Stimulated activated naive CD4-positive, alpha-beta T cell treated with Interleukin-2 at 50 U/mL for 16 hours (primary cell): ENCODE data around the gene DKKL1.
"Not testable (repeated sequence)": the region's sequence is repeated elsewhere in the genome, so short reads cannot be mapped to it uniquely, and the experiment has no call there.

Source experiments
- DNase-seq: peaks from one replicate; lab custom pipeline; 2025; lab: John Stamatoyannopoulos, UW

Gene DKKL1

GRCh38 chr19:49362048-49362928 is 1.4 kb upstream of the DKKL1 start, which contains the start of gene TEAD2:
TEAD2 (minus strand) TSS chr19:49362416; CDS start chr19:49360075, 2,341 bp downstream.
- no peak for DNase-seq

DNA sequence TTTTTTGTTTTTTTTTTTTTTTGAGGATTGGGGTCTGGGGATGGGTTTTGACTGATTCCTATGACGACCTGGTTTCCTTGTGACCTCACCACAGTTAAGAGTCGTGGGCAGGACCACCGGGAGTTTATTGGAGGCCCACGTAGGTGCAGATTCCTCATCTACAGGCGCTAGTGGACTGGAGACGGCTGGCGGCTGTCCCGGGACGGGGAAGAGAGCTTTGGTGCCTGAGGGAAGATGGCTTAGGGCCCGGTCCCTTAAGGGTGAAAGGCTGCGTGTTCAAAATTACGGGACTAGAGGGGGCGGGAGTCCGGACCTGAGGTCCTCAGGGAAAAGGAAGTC is 779 bp upstream of the DKKL1 start:
- DNase-seq, result no peak

- no peak for DNase-seq
Observed at GRCh38 chr19:49364083-49364737, 533 bp downstream of the DKKL1 start.

GRCh38 chr19:49366110-49366509 is 2.4 kb downstream of the DKKL1 start:
- DNase-seq, result no peak

GRCh38 chr19:49368711-49369358 is 5.2 kb downstream of the DKKL1 start:
- no peak for DNase-seq

DNA sequence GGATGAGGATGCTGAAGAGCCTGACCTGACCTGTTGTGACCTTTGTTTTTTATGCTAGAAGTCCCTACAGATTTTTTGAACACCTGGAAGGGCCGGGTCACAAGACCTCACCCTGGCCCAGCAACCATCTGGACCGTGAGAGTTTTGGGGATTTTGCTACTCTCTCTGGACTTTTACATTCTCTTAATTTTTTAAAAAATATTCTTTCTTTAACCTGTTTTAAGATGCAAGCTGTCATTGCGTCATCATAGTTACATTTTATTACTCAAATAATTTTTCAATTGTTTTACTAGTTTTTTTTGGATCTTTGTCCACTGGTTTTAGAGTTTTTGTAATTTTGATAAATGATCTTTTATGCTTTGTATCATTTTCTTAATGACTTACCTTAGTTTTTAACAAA is 7.5 kb downstream of the DKKL1 start:
- DNase-seq, result no peak

GRCh38 chr19:49373174-49373573 is 9.5 kb downstream of the DKKL1 start:
- not testable (repeated sequence) for DNase-seq

- DNase-seq, result no peak
Observed at GRCh38 chr19:49374665-49375434, 11.2 kb downstream of the DKKL1 start.

GRCh38 chr19:49378512-49378911 is 14.8 kb downstream of the DKKL1 start:
- DNase-seq, result no peak

DNA sequence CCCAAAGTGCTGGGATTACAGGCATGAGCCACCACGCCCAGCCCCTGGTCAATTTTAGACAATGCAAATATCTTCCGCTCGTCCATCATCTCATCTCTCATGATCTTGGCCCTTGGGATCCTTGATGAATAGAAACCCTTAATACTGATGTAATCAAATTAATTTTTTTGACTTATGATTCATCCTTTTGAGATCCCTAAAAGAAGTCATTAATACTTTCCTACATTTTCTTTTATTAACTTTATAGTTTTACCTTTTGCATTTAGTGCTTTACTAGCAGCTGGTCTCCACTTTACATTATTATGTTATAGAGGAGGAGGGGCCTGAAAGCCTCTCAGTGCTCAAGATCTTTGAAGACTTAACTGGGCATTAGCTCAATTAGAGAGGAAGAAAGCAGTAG is 16.7 kb downstream of the DKKL1 start:
- no peak for DNase-seq

DNA sequence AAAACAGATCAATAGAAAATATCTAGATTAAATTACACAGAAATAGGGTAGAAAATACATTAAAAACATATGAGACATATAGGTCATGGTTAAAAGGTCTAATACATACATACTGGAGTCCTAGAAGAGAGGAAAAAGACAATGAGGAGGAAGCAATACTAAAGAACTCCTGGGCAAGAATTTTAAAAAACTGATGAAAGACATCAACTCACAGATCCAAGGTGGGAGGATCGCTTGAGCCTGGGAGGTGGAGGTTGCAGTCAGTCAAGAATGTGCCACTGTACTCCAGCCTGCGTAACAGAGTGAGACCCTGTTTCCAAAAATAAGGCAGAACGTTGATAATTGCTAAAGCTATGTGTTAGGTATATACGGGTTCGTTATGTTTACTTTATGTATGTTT is 19.0 kb downstream of the DKKL1 start:
- DNase-seq, result no peak

GRCh38 chr19:49383599-49383998 is 19.9 kb downstream of the DKKL1 start:
- DNase-seq, result no peak

GRCh38 chr19:49387936-49388372 is 24.3 kb downstream of the DKKL1 start, which contains the start of gene KASH5:
KASH5 (plus strand) TSS chr19:49388249; CDS start chr19:49390884, 2,635 bp downstream.
- peak; percentile 75 for DNase-seq

DNA sequence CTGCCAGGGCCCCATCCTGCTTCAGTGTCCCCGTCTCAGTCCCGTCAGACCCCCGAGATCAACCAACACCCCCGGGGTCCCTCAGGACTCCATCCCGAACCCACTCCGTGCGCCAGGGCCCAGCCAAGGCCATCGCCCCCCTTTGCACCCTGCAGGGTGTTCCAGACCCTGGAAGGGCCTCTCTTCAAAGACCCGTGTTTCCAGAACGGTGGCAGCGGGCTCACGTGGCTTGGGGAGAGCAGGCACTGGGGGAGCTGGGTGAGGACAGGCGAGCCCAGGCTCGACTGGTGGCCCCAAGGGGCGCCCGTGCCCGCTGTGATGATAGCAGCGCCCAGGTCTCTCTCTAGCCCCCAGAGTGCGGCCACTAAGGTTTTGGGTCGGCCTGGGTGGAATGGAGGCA is 25.7 kb downstream of the DKKL1 start:
- no peak for DNase-seq

- DNase-seq, result no peak
Observed at GRCh38 chr19:49390131-49390928, 26.7 kb downstream of the DKKL1 start.

DNA sequence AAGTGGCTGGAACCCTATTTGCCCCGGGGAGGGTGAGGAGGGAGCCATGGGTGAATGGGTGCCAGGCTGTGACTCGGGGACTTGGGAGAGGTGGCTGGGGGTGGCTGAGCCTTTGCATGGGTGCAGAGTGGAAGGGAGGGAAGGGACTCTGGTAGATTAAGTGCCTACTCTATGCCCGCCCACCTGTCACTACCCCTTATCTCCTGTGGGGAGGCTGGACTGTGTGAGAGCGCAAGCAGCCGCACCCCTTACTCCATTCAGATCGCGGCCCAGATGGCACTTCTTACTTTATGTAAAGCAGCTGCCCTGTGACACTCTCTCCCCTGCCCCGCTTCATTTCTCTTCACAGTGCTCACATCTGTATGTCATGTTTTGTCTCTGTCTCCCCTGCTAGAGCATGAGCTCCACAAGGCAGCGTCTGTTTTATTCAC is 27.3 kb downstream of the DKKL1 start:
- no peak for DNase-seq

DNA sequence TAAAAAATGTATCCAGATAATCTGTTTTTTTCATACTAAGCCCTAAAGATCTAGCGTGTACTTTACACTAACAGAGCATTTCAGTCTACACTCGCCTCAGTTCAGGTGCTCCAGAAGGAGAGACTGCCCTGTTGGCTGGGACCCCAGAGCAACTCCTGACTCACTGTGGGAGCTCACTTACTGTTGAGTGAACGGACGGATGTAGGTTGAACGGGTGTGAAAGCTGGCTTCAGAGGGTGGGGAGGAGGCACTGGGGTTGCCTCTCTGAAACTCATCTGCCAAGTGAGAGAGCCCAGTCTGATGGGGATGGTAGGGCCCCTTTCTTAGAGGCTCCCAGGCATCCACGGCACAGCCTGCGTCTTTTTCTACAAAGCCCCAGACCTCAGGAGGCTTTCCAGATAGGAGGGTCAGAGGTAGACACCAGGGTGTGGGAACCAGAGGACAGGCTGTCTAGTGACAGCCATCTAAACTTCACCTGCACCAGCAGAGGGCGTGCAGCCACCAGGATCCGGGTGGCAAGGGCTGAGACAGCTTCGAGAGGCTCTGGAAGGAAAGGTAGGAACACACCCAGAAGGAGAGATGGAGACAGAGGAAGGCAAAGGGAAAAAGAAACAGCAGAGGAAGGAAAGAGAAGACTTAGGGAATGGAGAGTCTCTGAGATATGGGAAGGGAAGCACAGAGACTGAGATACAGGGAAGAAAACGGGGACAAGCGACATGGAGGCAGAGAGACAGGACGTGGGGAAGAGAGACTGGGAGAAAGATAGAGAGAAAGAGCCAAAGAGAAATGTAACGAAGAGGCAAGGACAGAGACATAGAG is 28.1 kb downstream of the DKKL1 start:
- DNase-seq, result peak; percentile 74

- DNase-seq, result no peak
Observed at GRCh38 chr19:49393881-49394280, 30.2 kb downstream of the DKKL1 start.

DNA sequence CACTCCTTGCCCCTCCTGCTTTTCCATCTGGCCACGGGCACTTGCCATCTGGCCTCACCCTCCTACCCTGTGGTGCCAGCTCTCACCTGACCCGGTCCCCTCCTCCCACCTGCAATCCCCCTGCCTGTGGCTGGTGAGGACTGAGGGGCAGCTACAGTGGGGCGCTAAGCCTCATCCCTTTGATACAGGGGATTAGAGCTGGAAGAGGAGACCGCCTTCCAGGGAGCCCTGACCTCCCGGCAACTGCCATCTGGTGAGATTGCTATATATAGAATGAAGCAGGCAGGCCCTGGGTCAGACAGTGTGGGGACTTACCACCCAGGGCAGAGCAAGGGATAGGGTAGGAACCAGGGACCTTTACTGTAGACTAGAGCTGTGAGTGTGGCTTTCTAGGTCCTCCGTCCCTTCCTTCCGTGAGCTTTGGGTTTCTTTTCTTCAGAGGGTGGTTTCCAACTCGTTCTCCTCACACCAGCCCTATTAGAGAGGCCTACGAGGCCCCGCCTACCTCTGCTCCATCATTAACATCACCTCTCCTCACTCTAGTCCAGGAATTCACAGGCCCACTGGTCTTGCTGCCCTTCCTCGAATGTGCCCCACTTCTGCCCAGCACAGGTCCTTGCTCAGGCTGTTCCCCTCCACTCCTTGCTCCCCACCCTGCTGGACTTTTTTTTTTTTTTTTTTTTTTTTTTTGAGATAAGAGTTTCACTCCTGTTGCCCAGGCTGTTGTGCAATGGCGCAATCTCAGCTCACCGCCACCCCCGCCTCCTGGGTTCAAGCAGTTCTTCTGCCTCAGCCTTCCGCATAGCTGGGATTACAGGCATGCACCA is 32.1 kb downstream of the DKKL1 start:
- DNase-seq, result no peak
